ENCODE results near the gene ZNF225.

Gene ZNF225

GRCh38 chr19:44182145-44182544, 68.9 kb downstream of the ZNF225 start:
- Histone ChIP-seq H3K9ac (no peak overlapping the region), H3K4me3 (IDR thresholded peaks at IDR 0.05; ENCODE audit: insufficient read depth, low read depth, low read length) (no peak overlapping the region), H3K4me1 (ENCODE audit: low read depth, poor library complexity, severe bottlenecking) (no peaks in the 10 kb centered on the region), H3K36me3 (ENCODE audit: insufficient read depth) (no peaks in the 10 kb centered on the region), H4K20me1 (ENCODE audit: insufficient read depth) (no peaks in the 10 kb centered on the region), H3K4me2 (no peak overlapping the region), H3K79me2 (ENCODE audit: insufficient read depth, low read depth) (no peaks in the 10 kb centered on the region), H2AFZ (ENCODE audit: low read depth) (no peak overlapping the region), H3K27me3 (ENCODE audit: insufficient read depth, low read depth) (no peaks in the 10 kb centered on the region), H3K27ac (no peak overlapping the region)
- no peak for TF ChIP-seq CTCF (conservative IDR thresholded peaks at IDR 0.05; ENCODE audit: low read depth, low read length)

Measured in KMS-11 (cell line).